Stimulated activated CD4-positive, alpha-beta T cell treated with anti-CD3 and anti-CD28 coated beads, Interleukin-12 subunit alpha, Interleukin-12 subunit beta, amount 100 ng/mL, for 24 hours (primary cell): ENCODE data around the gene ZNRF3.
"Not testable (repeated sequence)": the region's sequence is repeated elsewhere in the genome, so short reads cannot be mapped to it uniquely, and the experiment has no call there.

Experiments
- DNase-seq, 2 experiments: peaks; one replicate each; pipeline ENCODE4 v3.0.0-alpha.2; 2020; ENCODE audit warnings: low read depth in 2 of 2

ZNRF3 gene

GRCh38 chr22:29037340-29037932, 154.1 kb downstream of the ZNRF3 start:
- no peak for DNase-seq

- no peak for DNase-seq
These were observed 155.8 kb downstream of the ZNRF3 start for GRCh38 chr22:29039148-29039547.

- not testable (repeated sequence) for DNase-seq
These were observed 156.3 kb downstream of the ZNRF3 start for GRCh38 chr22:29039684-29040083.

GRCh38 chr22:29040385-29041275, 157.3 kb downstream of the ZNRF3 start:
- peak; percentile 24 to 51 for DNase-seq

GRCh38 chr22:29041408-29041807, 158.0 kb downstream of the ZNRF3 start:
- DNase-seq = no peak

GRCh38 chr22:29043906-29044575, 160.7 kb downstream of the ZNRF3 start:
- DNase-seq = no peak

- no peak for DNase-seq
These were observed 161.3 kb downstream of the ZNRF3 start for GRCh38 chr22:29044657-29045176.

GRCh38 chr22:29048822-29049654, 165.7 kb downstream of the ZNRF3 start:
- no peak for DNase-seq

GRCh38 chr22:29049655-29050263, 166.4 kb downstream of the ZNRF3 start:
- no peak for DNase-seq

- DNase-seq = no peak
These were observed 167.1 kb downstream of the ZNRF3 start for GRCh38 chr22:29050457-29050856.

- DNase-seq = no peak
These were observed 169.8 kb downstream of the ZNRF3 start for GRCh38 chr22:29053048-29053702.

GRCh38 chr22:29054251-29054767, 170.9 kb downstream of the ZNRF3 start:
- no peak for DNase-seq

GRCh38 chr22:29055192-29055830, 171.9 kb downstream of the ZNRF3 start:
- DNase-seq = no peak

GRCh38 chr22:29056472-29056871, 173.1 kb downstream of the ZNRF3 start:
- DNase-seq = no peak

- DNase-seq = no peak
These were observed 177.0 kb downstream of the ZNRF3 start for GRCh38 chr22:29060251-29060869.

- DNase-seq = no peak
These were observed 177.6 kb downstream of the ZNRF3 start for GRCh38 chr22:29060931-29061330.

- DNase-seq = no peak
These were observed 178.4 kb downstream of the ZNRF3 start, which contains the start of gene C22orf31 for GRCh38 chr22:29061773-29062172. Gene C22orf31 (minus strand): TSS chr22:29061831. CDS start chr22:29061792, 39 bp downstream.

- no peak for DNase-seq
These were observed 179.0 kb downstream of the ZNRF3 start for GRCh38 chr22:29062286-29062821.
